IPS-18a (cell line): ENCODE measurements around the gene RPS26.
A peak's percentile ranks its signal among the peaks of the same experiment; 100 is the strongest.
"Not testable (repeated sequence)": the region's sequence is repeated elsewhere in the genome, so short reads cannot be mapped to it uniquely, and the experiment has no call there.

Experiments
- H3K27ac ChIP-seq: one replicate; pipeline ENCODE4 v1.5.1; 2013; ENCODE audit warnings: low read length
- H3K27me3 ChIP-seq: one replicate; pipeline ENCODE4 v1.6.1; 2013; ENCODE audit warnings: mild to moderate bottlenecking, low read length; ENCODE audit not compliant: control insufficient read depth, insufficient read depth
- H3K36me3 ChIP-seq: one replicate; pipeline ENCODE4 v1.6.1; 2013; ENCODE audit warnings: low read depth, low read length; ENCODE audit not compliant: control insufficient read depth
- H3K4me1 ChIP-seq: one replicate; pipeline ENCODE4 v1.6.1; 2013; ENCODE audit warnings: low read depth, low read length; ENCODE audit not compliant: control insufficient read depth
- H3K4me3 ChIP-seq: one replicate; pipeline ENCODE4 v1.5.1; 2013; ENCODE audit warnings: low read length
- H3K9ac ChIP-seq: one replicate; pipeline ENCODE4 v1.6.1; 2013; ENCODE audit warnings: mild to moderate bottlenecking, low read length, moderate library complexity
- H3K9me3 ChIP-seq: one replicate; pipeline ENCODE4 v1.6.1; 2013; ENCODE audit warnings: low read depth, low read length; ENCODE audit not compliant: control insufficient read depth

RPS26 gene

DNA sequence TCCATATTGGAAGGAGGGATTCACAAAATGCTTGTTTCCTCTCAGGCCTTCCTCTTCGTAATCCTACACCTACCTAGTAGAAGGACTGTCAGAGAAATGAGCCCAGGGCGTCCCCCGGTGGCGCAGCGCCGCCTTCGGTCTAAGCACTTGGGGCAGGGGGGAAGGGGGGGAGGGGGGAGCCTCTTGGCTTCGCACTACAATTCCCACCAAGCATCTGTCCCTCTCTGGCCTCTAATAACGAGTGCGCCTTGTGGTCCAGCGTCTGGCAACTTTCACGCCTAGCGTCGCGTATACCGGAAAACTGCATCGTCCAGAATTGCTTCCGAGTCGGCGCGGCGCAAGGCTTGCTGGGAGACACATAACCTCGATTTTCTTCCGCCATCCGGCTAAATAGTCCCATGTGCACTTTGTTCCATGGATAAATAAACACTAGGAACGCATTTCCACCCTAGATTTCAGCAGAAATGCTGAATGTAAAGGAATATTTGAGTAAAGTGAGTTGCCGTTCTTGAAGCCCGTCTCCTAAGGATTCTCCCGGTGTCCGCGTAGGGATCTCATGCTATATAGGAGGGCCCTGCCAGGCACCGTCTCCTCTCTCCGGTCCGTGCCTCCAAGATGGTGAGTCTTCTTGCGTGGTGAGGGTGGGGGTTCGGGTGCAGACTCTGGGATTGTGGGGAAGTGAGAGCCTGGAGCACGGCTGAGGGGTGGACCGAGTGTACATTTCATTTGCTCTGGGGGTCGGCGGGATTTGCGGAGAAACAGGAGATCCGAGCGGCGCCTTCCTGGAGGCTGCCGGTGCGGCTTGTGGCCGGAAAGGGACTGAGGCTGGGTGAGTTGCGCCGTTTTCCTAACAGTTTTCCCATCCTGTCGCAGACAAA, at the start of gene RPS26:
RPS26 (plus strand) TSS at position 367 of the 878 bp plus-strand sequence; CDS start at position 616, 249 bp downstream.
- Histone ChIP-seq H3K9me3 (no peaks in the 10 kb centered on the region), H3K9ac (peak within 1 kb of the TSS; percentile 88), H3K27ac (peak within 1 kb of the TSS; percentile 90), H3K27me3 (no peaks in the 10 kb centered on the region), H3K4me1 (peaks cover 8% of the 10 kb centered on the region), H3K4me3 (peak within 1 kb of the TSS; percentile 97), H3K36me3 (peaks cover 29% of the 10 kb centered on the region)

- Histone ChIP-seq H3K36me3 (peaks cover 44% of the 10 kb centered on the region), H3K27ac (no peak overlapping the region), H3K4me3 (no peak overlapping the region), H3K9ac (no peak overlapping the region), H3K9me3 (no peaks in the 10 kb centered on the region), H3K27me3 (no peaks in the 10 kb centered on the region), H3K4me1 (no peaks in the 10 kb centered on the region)
Observed at GRCh38 chr12:55993230-55993853, 48.4 kb upstream of the RPS26 start.

DNA sequence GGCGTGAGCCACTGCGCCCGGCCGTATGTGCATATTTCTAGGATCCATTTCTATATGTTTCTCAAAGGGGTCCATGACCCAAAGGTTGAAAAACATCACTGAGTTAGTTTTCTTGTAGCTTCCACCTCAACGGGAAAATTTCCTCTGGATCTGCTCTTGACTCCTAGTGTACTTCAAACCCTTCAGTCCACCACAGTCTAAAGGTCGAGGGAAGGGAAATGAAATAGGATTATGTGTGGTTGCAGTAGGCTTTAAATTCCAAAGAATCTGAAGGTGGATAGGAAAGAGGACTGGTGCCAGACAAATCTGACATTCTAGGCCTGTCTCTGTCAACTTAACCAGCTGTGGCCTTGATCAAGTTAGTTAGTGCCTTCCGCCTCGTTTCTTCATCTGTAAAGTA, 46.4 kb upstream of the RPS26 start:
- H3K36me3 ChIP-seq, result peaks cover 35% of the 10 kb centered on the region

DNA sequence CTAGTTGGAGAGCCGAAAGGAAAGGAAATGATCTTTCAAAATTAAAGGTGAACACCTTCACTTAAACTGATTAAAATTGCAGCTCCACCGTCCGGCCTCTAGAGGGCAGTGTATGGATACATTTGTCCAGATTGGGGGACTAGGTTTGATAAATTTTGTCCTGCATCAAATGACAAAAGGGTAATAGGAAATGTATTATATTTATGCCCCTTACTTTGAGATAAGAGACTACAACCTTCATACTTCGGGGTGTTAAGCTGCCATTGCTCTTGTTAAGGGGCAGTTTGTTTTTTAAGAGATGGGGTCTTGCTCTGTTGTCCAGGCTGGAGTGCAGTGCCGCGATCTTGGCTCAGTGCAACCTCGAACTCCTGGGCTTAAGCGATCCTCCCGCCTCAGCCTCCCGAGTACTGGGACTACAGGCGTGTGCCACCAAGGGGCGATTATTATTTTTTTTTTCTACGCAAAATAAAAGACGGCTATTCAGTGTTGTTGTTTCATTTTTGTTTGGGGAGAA, 45.5 kb upstream of the RPS26 start:
- no peaks in the 10 kb centered on the region for H3K4me1 ChIP-seq
- H3K9me3 ChIP-seq, result no peaks in the 10 kb centered on the region
- peak overlapping the region; percentile 67 for H3K27ac ChIP-seq
- no peak overlapping the region for H3K9ac ChIP-seq
- H3K4me3 ChIP-seq, result peak overlapping the region; percentile 83
- H3K27me3 ChIP-seq, result no peaks in the 10 kb centered on the region
- peaks cover 26% of the 10 kb centered on the region for H3K36me3 ChIP-seq

More for the DNA sequence above, 46.4 kb upstream of the RPS26 start:
- H3K9me3 ChIP-seq, result no peaks in the 10 kb centered on the region
- H3K27me3 ChIP-seq, result no peaks in the 10 kb centered on the region
- H3K27ac ChIP-seq, result no peak overlapping the region
- no peaks in the 10 kb centered on the region for H3K4me1 ChIP-seq
- no peak overlapping the region for H3K4me3 ChIP-seq
- H3K9ac ChIP-seq, result no peak overlapping the region

DNA sequence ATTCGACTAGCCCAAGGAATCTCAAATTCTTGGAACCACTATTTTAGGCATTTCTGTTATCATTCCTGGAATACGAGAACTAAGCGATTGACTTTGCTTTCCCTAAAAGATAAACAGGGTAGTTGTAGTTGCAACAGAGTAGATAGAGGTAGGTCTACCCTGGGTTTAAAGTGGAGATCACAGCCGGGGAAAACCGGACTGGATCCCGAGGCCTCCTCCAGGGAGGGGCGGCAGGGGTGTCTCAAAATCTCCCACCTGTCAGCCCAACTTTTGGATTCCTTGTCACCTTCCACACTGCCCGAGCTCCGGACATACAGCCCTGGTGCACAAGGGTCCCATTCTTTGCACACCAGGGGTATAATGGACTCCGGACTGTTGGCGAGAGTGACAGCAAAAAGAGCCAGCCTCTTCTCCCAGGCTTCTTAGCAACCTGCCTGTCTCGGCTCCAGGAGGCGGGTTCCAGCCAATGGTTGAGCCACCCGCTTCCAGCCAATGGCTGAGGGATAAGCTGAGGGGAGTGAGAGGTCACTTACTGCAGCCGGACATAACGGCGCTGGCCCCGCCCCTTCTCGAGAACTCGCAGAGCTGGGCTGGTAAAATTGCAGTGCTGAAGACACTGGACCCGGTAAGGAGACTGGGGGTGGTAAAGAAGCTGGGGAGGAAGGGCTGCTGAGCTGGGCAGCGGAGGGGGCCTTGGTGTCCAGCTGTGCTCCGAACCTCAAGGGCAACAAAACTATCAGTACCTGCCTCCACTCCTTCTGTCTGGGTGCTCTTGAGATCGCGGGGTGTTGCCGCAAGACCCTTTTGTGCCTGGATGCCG, 44.8 kb upstream of the RPS26 start, which contains the start of gene SUOX:
SUOX (plus strand) TSS at position 562 of the 820 bp plus-strand sequence. CDS start 4,946 bp downstream, outside the sequence.
- Histone ChIP-seq H3K27ac (peak within 1 kb of the TSS; percentile 67), H3K9me3 (no peaks in the 10 kb centered on the region), H3K4me3 (peak within 1 kb of the TSS; percentile 83), H3K4me1 (no peaks in the 10 kb centered on the region), H3K9ac (peak within 1 kb of the TSS; percentile 78), H3K27me3 (no peaks in the 10 kb centered on the region), H3K36me3 (peaks cover 21% of the 10 kb centered on the region)

DNA sequence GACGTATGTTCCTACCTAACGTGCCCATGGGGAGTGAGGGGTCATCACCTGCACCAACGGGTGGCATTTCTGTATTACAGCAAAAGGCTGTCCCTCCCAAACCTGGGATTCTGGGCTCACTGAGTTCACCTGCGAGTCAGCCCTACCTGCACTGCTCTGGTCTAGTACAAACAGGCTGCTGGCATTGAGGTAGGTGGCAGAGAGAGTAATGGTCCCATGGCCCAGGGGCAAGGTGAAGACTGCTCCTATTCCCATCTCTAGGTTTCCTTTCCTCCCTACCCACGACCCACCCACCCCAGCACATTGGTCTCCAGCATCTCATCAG, 44.2 kb upstream of the RPS26 start:
- peak overlapping the region; percentile 78 for H3K9ac ChIP-seq
- H3K4me3 ChIP-seq, result peak overlapping the region; percentile 83
- peaks cover 16% of the 10 kb centered on the region for H3K36me3 ChIP-seq
- no peaks in the 10 kb centered on the region for H3K27me3 ChIP-seq
- H3K9me3 ChIP-seq, result no peaks in the 10 kb centered on the region
- H3K27ac ChIP-seq, result peak overlapping the region; percentile 25
- no peaks in the 10 kb centered on the region for H3K4me1 ChIP-seq

GRCh38 chr12:55999522-55999921, 42.2 kb upstream of the RPS26 start:
- H3K4me1 ChIP-seq, result not testable (repeated sequence)

DNA sequence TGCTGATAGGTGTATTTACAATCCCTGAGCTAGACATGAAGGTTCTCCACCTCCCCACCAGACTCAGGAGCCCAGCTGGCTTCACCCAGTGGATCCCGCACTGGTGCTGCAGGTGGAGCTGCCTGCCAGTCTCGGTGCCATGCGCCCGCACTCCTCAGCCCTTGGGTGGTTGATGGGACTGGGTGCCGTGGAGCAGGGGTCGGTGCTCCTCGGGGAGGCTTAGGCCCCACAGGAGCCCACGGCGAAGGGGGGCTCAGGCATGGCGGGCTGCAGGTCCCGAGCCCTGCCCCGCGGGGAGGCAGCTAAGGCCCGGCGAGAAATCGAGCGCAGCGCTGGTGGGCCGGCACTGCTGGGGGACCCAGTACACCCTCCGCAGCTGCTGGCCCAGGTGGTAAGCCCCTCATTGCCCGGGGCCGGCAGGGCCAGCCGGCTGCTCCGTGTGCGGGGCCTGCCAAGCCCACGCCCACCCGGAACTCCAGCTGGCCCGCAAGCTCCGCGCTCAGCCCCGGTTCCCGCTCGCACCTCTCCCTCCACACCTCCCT, 41.6 kb upstream of the RPS26 start:
- not testable (repeated sequence) for H3K27ac ChIP-seq, H3K27me3 ChIP-seq, H3K9ac ChIP-seq, H3K4me3 ChIP-seq, H3K9me3 ChIP-seq, H3K4me1 ChIP-seq
- peaks cover 13% of the 10 kb centered on the region for H3K36me3 ChIP-seq

More at GRCh38 chr12:55999522-55999921, 42.2 kb upstream of the RPS26 start:
- H3K4me3 ChIP-seq, H3K27ac ChIP-seq, H3K27me3 ChIP-seq, H3K9me3 ChIP-seq, H3K9ac ChIP-seq: not testable (repeated sequence)
- H3K36me3 ChIP-seq, result peaks cover 10% of the 10 kb centered on the region

DNA sequence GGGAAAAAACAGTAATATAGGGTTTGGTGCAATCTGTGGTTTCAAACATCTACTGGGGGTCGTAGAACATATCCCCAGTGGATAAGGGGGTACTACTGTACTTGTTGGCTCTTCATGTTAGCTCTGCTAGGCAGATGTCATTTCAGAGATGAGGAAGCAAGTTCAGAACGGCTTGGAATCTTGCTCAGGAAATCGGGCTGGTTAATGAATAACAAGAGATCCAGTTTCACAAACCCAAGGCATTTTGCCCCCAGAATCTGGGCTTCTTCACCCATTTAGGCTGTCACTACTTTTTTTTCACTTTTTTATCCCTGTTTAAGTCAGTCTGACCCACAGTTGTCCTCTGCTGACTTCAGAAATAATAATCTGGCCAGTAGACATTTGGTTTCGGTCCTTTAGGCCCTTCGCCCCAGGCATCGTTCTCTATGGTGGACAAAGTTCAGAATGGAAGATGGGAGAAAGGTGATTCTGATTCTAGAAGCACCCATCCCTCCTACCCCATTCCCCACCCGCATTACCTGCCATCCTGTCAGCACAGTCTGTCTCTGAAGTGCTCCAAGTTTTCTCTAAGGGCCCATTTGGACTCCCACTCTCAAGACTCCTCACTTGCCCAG, 40.1 kb upstream of the RPS26 start:
- Histone ChIP-seq H3K27me3 (no peaks in the 10 kb centered on the region), H3K4me3 (no peak overlapping the region), H3K36me3 (peaks cover 13% of the 10 kb centered on the region), H3K9me3 (no peaks in the 10 kb centered on the region), H3K4me1 (no peaks in the 10 kb centered on the region), H3K27ac (no peak overlapping the region), H3K9ac (no peak overlapping the region)

DNA sequence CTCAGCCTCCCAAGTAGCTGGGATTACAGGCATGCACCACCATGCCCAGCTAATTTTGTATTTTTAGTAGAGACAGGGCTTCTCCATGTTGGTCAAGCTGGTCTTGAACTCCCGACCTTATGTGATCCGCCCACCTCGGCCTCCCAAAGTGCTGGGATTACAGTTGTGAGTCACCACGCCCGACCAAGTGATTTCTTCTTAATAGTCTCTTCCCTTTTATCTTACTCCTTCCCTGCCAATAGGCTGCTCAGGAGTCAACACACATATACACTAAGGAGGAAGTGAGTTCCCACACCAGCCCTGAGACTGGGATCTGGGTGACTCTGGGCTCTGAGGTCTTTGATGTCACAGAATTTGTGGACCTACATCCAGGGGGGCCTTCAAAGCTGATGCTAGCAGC, 38.3 kb upstream of the RPS26 start:
- peaks cover 13% of the 10 kb centered on the region for H3K36me3 ChIP-seq
- H3K4me3 ChIP-seq, H3K9ac ChIP-seq, H3K9me3 ChIP-seq, H3K4me1 ChIP-seq, H3K27ac ChIP-seq, H3K27me3 ChIP-seq: not testable (repeated sequence)
